NT2/D1 (cell line): ENCODE results near the gene TSPAN9.

Source experiments
- YY1 ChIP-seq: IDR thresholded peaks from 2 replicates; pipeline ENCODE4 v1.6.1; 2011; ENCODE audit not compliant: insufficient read length, insufficient read depth
- ZNF274 ChIP-seq: IDR thresholded peaks from 2 replicates; pipeline ENCODE4 v1.6.1; 2011; ENCODE audit warnings: mild to moderate bottlenecking, low read depth, low read length

- TF ChIP-seq YY1 (no peak), ZNF274 (no peak)
These were observed 75.7 kb downstream of the TSPAN9 start for GRCh38 chr12:3152892-3153291.
